ENCODE data around the gene MYO18B. TPM values are rescaled to one million over a fixed set of nuclear protein-coding genes. Genes with fewer than 3 reads are reported as not detected.

Gene MYO18B
- polyA plus RNA-seq, 3 donors: 0.06 to 0.25 (median 0.19) TPM

- DNase-seq (ENCODE audit: low read depth in 3 of 3, low spot score in 2 of 3): no peak
Observed at GRCh38 chr22:25712661-25713400, 29.2 kb upstream of the MYO18B start.

GRCh38 chr22:25714070-25714469, 27.9 kb upstream of the MYO18B start:
- DNase-seq (ENCODE audit: low read depth in 3 of 3, low spot score in 2 of 3): no peak

DNA sequence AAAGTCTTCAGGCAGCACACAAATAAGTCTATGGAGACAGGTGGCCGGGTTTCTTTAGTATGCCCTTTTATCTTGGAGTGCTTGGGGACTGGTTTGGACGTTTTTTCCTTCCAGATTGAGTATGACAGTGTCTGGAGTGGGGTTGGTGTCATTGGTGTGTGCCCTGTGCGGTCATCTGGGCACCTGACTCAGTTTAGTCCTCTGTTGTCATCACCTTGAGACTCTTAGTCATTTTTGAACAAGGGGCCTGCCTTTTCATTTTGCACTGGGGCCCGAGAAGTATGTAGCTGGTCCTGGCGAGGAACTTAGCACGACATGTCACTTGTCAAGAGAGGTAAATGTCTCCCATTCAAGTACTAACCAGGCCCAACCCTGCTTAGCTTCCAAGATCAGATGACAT, 27.2 kb upstream of the MYO18B start:
- no peak for DNase-seq (ENCODE audit: low read depth in 3 of 3, low spot score in 2 of 3)

GRCh38 chr22:25716637-25717036, 25.4 kb upstream of the MYO18B start:
- DNase-seq (ENCODE audit: low read depth in 3 of 3, low spot score in 2 of 3): no peak

DNA sequence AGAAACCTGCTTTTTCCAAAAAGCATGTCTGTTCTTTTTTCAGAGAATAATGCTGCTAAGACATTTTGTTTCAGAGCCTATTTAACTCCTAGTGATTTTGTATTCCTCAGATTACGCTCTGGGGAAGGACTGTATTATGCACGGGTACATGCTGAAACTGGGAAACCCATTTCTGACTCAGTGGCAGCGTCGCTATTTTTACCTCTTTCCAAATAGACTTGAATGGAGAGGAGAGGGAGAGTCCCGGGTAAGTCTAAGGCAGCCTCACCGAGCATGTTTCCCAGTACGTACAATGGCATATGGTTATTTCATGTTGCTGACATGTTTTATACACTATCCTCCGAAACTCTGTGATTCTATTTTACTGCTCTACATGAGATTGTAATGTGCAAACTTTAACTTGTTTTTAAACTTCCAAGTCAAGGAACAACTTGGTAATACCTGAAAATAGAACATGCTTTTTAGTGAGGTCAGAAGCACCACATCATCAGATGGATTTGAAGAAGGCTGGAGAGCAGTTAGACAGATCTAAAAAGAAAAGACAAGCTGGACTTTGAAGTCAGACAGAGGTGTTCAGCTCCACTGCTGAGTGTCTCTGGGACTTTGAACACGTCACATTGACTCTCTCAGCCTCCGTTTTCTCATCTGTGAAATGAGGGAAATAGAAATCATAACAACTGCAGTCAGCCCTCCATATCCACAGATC, 23.7 kb upstream of the MYO18B start:
- DNase-seq (ENCODE audit: low read depth in 3 of 3, low spot score in 2 of 3): no peak

DNA sequence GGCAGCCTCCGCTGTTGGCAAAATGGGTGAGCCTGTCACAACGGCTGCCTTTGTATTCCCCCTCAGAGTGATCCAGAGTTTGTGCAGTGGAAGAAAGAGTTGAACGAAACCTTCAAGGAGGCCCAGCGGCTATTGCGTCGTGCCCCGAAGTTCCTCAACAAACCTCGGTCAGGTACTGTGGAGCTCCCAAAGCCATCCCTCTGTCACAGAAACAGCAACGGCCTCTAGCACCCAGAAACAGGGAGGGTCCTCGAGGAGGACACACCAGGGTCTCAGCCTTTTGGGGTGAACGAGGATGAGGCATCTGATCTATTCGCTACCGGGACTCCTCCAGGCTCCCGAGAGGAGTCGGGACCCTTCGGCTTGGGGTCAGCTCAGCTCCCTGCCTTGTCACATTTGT, 19.8 kb upstream of the MYO18B start:
- no peak for DNase-seq (ENCODE audit: low read depth in 3 of 3, low spot score in 2 of 3)

- DNase-seq (ENCODE audit: low read depth in 3 of 3, low spot score in 2 of 3): no peak
Observed at GRCh38 chr22:25722626-25723025, 19.4 kb upstream of the MYO18B start.

- no peak for DNase-seq (ENCODE audit: low read depth in 3 of 3, low spot score in 2 of 3)
Observed at GRCh38 chr22:25726241-25726640, 15.7 kb upstream of the MYO18B start.

DNA sequence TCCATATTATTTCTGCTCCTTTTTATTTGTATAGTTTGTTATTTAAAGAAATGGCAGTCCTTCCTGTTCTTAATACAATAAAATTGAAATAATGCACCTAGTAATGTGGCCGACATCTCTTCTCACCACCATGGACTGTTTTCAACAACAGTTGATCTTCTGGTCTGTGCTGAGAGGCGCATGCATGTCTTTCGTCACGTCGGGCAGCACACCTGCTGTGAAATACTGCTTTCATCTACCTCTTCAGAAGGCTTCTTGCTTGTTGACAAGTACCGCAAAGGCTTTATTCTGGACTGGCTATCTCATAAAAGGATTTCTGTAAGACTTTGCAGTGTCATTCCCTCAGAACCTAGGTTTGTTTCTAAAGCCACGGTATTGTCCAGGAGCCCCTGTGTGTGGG, 13.9 kb upstream of the MYO18B start:
- DNase-seq (ENCODE audit: low read depth in 3 of 3, low spot score in 2 of 3): no peak

DNA sequence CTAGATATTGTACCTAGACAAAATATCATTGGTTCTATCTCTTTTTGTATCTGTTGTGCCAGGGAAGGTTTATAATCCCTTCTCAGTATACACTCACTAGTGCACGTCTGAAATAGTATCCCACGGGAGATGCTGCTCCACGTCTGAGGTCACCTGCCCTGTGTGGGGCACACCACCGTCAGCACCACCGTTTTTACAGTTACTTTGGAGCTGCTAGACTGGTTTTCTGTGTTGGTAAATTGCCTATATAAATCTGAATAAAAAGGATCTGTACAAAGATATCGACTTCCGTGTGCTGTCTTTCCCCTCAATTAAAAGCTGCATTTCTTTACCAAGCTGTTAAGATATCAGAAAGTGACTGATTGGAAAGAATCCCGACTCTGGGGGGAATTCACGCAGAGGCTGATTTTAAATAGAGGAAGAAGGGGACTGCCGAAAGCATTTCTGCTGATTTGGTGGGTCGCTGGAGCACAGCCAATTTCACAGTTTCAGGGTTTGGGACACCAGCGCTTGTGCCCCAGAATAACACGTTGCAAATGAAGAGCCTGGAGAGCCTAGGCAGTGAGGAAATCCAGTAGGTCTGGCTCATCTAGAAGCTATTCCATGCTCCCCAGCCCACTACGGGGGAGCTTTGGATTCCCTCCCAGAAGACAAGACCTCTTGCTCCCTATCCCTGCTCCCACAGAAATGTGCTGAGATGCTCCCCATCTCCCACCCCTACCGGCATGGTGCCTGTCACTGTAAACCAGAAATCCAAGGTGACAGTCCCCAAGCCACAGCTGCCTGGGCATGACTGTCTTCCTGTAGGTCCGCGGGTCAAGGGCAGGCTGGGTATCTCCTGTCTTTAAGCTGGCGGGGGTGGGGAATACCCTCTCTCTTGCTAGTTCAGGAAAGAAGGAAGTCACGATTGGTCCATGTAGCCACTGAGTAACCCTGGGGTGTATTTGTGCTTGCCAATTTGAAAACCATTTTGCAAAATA, 12.7 kb upstream of the MYO18B start:
- DNase-seq (ENCODE audit: low read depth in 3 of 3, low spot score in 2 of 3): no peak

GRCh38 chr22:25735650-25736049, 6.3 kb upstream of the MYO18B start:
- DNase-seq (ENCODE audit: low read depth in 3 of 3, low spot score in 2 of 3): no peak

- no peak for DNase-seq (ENCODE audit: low read depth in 3 of 3, low spot score in 2 of 3)
Observed at GRCh38 chr22:25736378-25737011, 5.5 kb upstream of the MYO18B start.

DNA sequence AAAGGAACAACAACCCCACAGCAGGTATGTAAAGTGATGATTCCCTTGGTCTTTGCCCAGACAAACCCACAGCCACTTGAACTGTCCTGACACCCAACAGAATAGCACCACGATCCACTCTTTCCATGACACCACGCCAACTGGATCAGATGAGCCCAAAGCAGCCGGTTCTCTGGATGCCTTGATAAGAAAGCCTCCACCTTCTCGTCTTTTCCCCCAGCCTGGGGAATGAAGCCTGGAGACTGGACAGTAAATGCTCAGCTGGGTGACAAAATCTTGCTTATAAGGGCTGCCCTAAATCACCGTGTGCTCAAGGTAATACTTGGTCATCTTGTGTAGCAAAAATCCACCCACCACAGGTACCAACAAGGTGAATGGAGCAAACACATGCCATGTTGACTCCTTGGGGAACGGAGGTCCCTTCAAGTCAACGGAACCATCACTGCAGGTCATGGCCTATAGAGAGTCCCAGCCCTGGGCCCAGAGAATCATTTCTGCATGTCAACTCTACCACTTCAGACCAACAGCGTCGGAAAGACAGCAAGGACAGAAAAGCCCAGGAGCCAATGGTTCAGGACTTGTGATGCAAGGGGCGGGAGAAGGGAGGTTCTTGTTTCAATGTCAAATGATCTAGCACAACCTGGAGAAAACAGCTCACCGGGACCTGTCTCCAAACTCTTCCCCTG, 2.2 kb upstream of the MYO18B start:
- no peak for DNase-seq (ENCODE audit: low read depth in 3 of 3, low spot score in 2 of 3)

DNA sequence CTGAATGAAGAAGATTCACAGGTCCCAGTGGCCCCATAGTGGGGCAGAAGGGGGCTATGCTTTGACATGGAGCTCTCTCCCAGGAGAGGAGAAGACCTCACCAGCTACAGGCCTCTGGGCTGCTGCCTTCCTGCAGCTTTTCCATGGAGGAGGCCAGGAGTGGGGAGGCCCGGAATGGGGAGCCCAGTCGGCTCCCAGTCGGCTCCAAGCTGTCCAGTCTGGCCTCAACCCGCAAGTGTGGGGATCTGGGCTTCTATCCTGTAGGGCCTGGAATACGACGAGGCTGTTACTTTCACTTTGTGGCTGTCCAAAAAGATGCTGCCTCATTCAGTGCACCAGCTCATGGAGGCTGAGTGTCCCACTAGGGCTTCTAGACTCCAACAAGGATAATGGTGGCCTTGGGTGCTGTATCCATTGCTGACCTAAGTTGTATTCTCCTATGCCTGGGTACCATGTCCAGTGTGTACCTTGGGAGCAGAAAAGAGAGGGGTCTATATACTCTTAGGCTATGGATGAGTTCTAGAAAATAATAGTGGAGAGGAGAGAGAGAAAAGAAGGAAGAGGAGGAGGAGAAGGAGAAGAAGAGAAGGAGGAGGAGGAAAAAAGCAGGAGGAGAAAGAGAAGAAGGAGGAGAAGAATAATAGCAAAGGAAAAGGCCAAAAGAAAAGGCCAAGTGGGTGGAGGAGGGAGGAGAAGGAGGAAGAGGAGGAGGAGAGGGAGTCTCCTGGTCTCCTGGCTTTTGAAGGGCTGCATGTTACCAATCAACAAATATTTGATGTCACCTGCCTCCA, 1.1 kb downstream of the MYO18B start:
- DNase-seq (ENCODE audit: low read depth in 3 of 3, low spot score in 2 of 3): no peak

- DNase-seq (ENCODE audit: low read depth in 3 of 3, low spot score in 2 of 3): no peak
Observed at GRCh38 chr22:25744694-25745093, 2.7 kb downstream of the MYO18B start.

DNA sequence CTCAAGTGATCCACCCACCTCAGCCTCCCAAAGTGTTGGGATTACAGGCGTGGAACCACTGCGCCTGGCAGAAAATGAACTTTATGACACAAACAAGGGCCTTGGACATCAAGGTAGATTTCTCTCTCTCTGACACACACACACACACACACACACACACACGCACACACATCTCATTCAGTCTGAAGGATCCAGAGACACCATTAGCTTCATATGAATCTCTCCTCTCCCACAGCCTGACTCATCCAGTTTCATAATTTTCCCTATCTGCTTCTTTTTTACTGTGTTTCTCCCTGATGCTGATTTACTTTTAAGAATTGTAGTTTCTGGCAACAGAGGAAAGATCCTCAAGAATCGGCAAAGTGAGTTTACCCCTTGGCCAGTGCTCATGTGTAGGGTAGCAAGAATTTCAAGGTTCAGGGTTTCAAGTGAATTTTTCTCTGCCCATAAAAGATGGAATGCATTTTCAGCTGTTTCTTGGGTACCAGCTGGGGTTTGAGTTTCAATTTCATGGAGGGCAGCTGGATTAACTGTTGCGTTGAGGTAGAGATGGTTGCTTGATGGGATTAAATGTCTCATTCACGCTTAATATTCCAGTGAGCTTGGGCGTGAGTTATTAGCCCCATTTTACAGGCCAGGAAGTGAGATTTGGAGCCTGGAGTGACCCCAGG, 3.5 kb downstream of the MYO18B start:
- DNase-seq (ENCODE audit: low read depth in 3 of 3, low spot score in 2 of 3): no peak

DNA sequence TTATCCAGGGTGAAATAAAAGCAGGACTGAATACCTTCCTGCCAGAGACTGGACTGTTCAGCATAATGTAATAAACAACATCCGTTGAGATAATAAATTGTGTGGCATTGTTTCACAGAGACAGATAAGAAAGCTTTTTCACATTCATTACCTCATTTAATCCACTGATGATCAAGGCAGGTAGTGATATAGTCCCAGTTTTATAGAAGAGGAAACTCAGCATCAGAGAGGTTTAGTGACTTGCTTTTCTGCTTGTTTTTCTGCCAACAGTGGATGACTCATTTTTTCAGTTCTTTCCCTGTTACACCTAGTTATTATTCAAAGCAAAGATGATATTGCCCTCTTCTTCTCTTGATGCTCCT, 4.0 kb downstream of the MYO18B start:
- no peak for DNase-seq (ENCODE audit: low read depth in 3 of 3, low spot score in 2 of 3)

- DNase-seq (ENCODE audit: low read depth in 3 of 3, low spot score in 2 of 3): no peak
Observed at GRCh38 chr22:25747245-25747944, 5.4 kb downstream of the MYO18B start.

Data from right renal cortex interstitium (tissue), 3 donors.